HL-60 (cell line): ENCODE measurements around the gene SNRPA.

Experiments
- DNase-seq, 2 experiments: peaks; one replicate each; pipeline ENCODE4 v3.0.0-alpha.2; 2010 to 2020; ENCODE audit warnings: low read depth in 1 of 2, low spot score in 1 of 2
- H3K27ac ChIP-seq: fragments of 250-450 bp; sonication (Bioruptor Pico); replicated peaks from 2 replicates; pipeline ENCODE4 v1.5.1; 2020; ENCODE audit warnings: mild to moderate bottlenecking, moderate library complexity
- H3K27me3 ChIP-seq: fragments of 250-450 bp; sonication (Bioruptor Pico); 2 replicates; pipeline ENCODE4 v1.5.1; 2021; ENCODE audit warnings: mild to moderate bottlenecking, moderate library complexity; ENCODE audit not compliant: insufficient read depth, poor library complexity, severe bottlenecking
- H3K4me3 ChIP-seq: replicated peaks from 2 replicates; pipeline ENCODE4 v1.5.1; 2011; ENCODE audit warnings: mild to moderate bottlenecking, control low read depth, low read length; ENCODE audit not compliant: insufficient read depth
- CTCF ChIP-seq: IDR thresholded peaks from one replicate; pipeline ENCODE4 v1.5.1; 2011; ENCODE audit warnings: low read length, control low read depth, inconsistent platforms; ENCODE audit not compliant: insufficient read depth
- GABPA ChIP-seq: IDR thresholded peaks from 2 replicates; pipeline ENCODE4 v1.6.1; 2012; ENCODE audit warnings: low read depth
- POLR2AphosphoS5 ChIP-seq: IDR thresholded peaks from 2 replicates; pipeline ENCODE4 v1.6.1; 2012; ENCODE audit warnings: low read depth
- REST ChIP-seq: IDR thresholded peaks from 2 replicates; pipeline ENCODE4 v1.6.1; 2012; ENCODE audit warnings: low read depth; ENCODE audit not compliant: insufficient replicate concordance
- SPI1 ChIP-seq: IDR thresholded peaks from 2 replicates; pipeline ENCODE4 v1.6.1; 2012; ENCODE audit warnings: low read depth, mild to moderate bottlenecking, borderline replicate concordance

Gene SNRPA

GRCh38 chr19:40714441-40715299 lies 36.3 kb upstream of the SNRPA start:
- peak; percentile 88 to 92 for DNase-seq
- Histone ChIP-seq H3K27me3 (no peaks in the 10 kb centered on the region), H3K4me3 (peak overlapping the region; percentile 64), H3K27ac (peak overlapping the region; percentile 67)
- TF ChIP-seq REST: no peak
- peak; percentile 48; the same call in 1 of the 2 replicates for TF ChIP-seq GABPA
- TF ChIP-seq SPI1: no peak
- TF ChIP-seq POLR2AphosphoS5: peak; percentile 64; the same call in 1 of the 2 replicates

- no peaks in the 10 kb centered on the region for H3K27me3 ChIP-seq
- no peak for TF ChIP-seq SPI1
- TF ChIP-seq REST: no peak
- TF ChIP-seq POLR2AphosphoS5: no peak
- TF ChIP-seq GABPA: no peak
- TF ChIP-seq CTCF: no peak
- peak overlapping the region; percentile 74 for H3K4me3 ChIP-seq
- peak overlapping the region; percentile 80 for H3K27ac ChIP-seq
- DNase-seq: no peak
Observed at GRCh38 chr19:40716031-40716481, 34.9 kb upstream of the SNRPA start.

GRCh38 chr19:40716482-40717324 lies 34.3 kb upstream of the SNRPA start, which contains the start of the genes COQ8B and ITPKC:
Gene COQ8B (minus strand): TSS chr19:40716886. CDS start chr19:40714632, 2,254 bp downstream.
Gene ITPKC (plus strand): TSS chr19:40717112. CDS start chr19:40717136, 24 bp downstream.
- DNase-seq: peak; percentile 88 to 97
- peak within 1 kb of the TSS; percentile 74 for H3K4me3 ChIP-seq
- peak within 1 kb of the TSS; percentile 80 for H3K27ac ChIP-seq
- peak; percentile 59 for TF ChIP-seq GABPA
- no peak for TF ChIP-seq REST
- H3K27me3 ChIP-seq: no peaks in the 10 kb centered on the region
